ENCODE results near the gene ESPN. TPM values are rescaled to one million over a fixed set of nuclear protein-coding genes. Genes with fewer than 3 reads are reported as not detected.
A peak's percentile ranks its signal among the peaks of the same experiment; 100 is the strongest.

Gene ESPN
- total RNA-seq, 2 donors from 2014 or later: 4.1 to 10.5 TPM

- no peak for DNase-seq
- no peak overlapping the region for H3K4me3 ChIP-seq (ENCODE audit: low read length)
- 93 to 94% methylated on average over 4 to 5 of the region's 5 CpGs for WGBS, 2 experiments (ENCODE audit: insufficient coverage in 1 of 2, insufficient read length in 1 of 2)
- H3K9me3 Mint-ChIP-seq: no peaks in the 10 kb centered on the region
- peaks cover 8% of the 10 kb centered on the region for H3K27me3 Mint-ChIP-seq (ENCODE audit: insufficient read depth)
- TF ChIP-seq CTCF (conservative IDR thresholded peaks at IDR 0.05): no peak
- peaks cover 5% of the 10 kb centered on the region for H3K36me3 Mint-ChIP-seq (ENCODE audit: low read depth)
- H3K9ac ChIP-seq (ENCODE audit: extremely low read depth, low read length, poor library complexity, severe bottlenecking): no peak overlapping the region
- H3K4me1 ChIP-seq (ENCODE audit: control insufficient read depth, insufficient read depth, low read length): no peaks in the 10 kb centered on the region
- H3K27ac Mint-ChIP-seq: no peak overlapping the region
- no peaks in the 10 kb centered on the region for H3K9me3 ChIP-seq (ENCODE audit: control insufficient read depth, low read length)
- H3K27ac ChIP-seq (ENCODE audit: low read depth, low read length): no peak overlapping the region
- no peak overlapping the region for H3K4me3 Mint-ChIP-seq
- H3K4me1 Mint-ChIP-seq: peaks cover 15% of the 10 kb centered on the region
- H3K36me3 ChIP-seq (ENCODE audit: control insufficient read depth, insufficient read depth, low read length): no peaks in the 10 kb centered on the region
- H3K27me3 ChIP-seq (ENCODE audit: control insufficient read depth, insufficient read depth, low read length, poor library complexity, severe bottlenecking): no peaks in the 10 kb centered on the region
These were observed 57.2 kb downstream of the ESPN start for GRCh38 chr1:6481820-6482219.

GRCh38 chr1:6483017-6483760, 58.6 kb downstream of the ESPN start:
- Histone ChIP-seq H3K27ac (ENCODE audit: low read depth, low read length) (no peak overlapping the region), H3K36me3 (ENCODE audit: control insufficient read depth, insufficient read depth, low read length) (no peaks in the 10 kb centered on the region), H3K4me1 (ENCODE audit: control insufficient read depth, insufficient read depth, low read length) (no peaks in the 10 kb centered on the region), H3K4me3 (ENCODE audit: low read length) (no peak overlapping the region), H3K9ac (ENCODE audit: extremely low read depth, low read length, poor library complexity, severe bottlenecking) (no peak overlapping the region), H3K9me3 (ENCODE audit: control insufficient read depth, low read length) (no peaks in the 10 kb centered on the region), H3K27me3 (ENCODE audit: control insufficient read depth, insufficient read depth, low read length, poor library complexity, severe bottlenecking) (no peaks in the 10 kb centered on the region)
- H3K4me1 Mint-ChIP-seq: peaks cover 10% of the 10 kb centered on the region
- H3K27me3 Mint-ChIP-seq (ENCODE audit: insufficient read depth): peaks cover 13% of the 10 kb centered on the region
- no peak for DNase-seq
- no peaks in the 10 kb centered on the region for H3K9me3 Mint-ChIP-seq
- WGBS, 2 experiments (ENCODE audit: insufficient coverage in 1 of 2, insufficient read length in 1 of 2): 93 to 94% methylated on average over 8 to 14 of the region's 14 CpGs
- H3K4me3 Mint-ChIP-seq: peak overlapping the region; percentile 71
- no peak overlapping the region for H3K27ac Mint-ChIP-seq
- H3K36me3 Mint-ChIP-seq (ENCODE audit: low read depth): peaks cover 5% of the 10 kb centered on the region
- no peak for TF ChIP-seq CTCF (conservative IDR thresholded peaks at IDR 0.05)

- Histone ChIP-seq H3K4me3 (ENCODE audit: low read length) (no peak overlapping the region), H3K36me3 (ENCODE audit: control insufficient read depth, insufficient read depth, low read length) (no peaks in the 10 kb centered on the region), H3K27ac (ENCODE audit: low read depth, low read length) (no peak overlapping the region), H3K9ac (ENCODE audit: extremely low read depth, low read length, poor library complexity, severe bottlenecking) (no peak overlapping the region), H3K27me3 (ENCODE audit: control insufficient read depth, insufficient read depth, low read length, poor library complexity, severe bottlenecking) (no peaks in the 10 kb centered on the region), H3K4me1 (ENCODE audit: control insufficient read depth, insufficient read depth, low read length) (no peaks in the 10 kb centered on the region), H3K9me3 (ENCODE audit: control insufficient read depth, low read length) (no peaks in the 10 kb centered on the region)
- no peak for TF ChIP-seq CTCF (conservative IDR thresholded peaks at IDR 0.05)
- H3K4me1 Mint-ChIP-seq: peaks cover 10% of the 10 kb centered on the region
- H3K9me3 Mint-ChIP-seq: no peaks in the 10 kb centered on the region
- H3K36me3 Mint-ChIP-seq (ENCODE audit: low read depth): peaks cover 5% of the 10 kb centered on the region
- 80 to 96% methylated on average over 1 to 7 of the region's 7 CpGs for WGBS, 2 experiments (ENCODE audit: insufficient coverage in 1 of 2, insufficient read length in 1 of 2)
- H3K27ac Mint-ChIP-seq: no peak overlapping the region
- H3K4me3 Mint-ChIP-seq: peak overlapping the region; percentile 71
- no peak for DNase-seq
- peaks cover 13% of the 10 kb centered on the region for H3K27me3 Mint-ChIP-seq (ENCODE audit: insufficient read depth)
These were observed 59.2 kb downstream of the ESPN start for GRCh38 chr1:6483761-6484117.
